ENCODE measurements around the gene LIF. TPM values are rescaled to one million over a fixed set of nuclear protein-coding genes. Genes with fewer than 3 reads are reported as not detected.
A peak's percentile ranks its signal among the peaks of the same experiment; 100 is the strongest.

Gene LIF
- total RNA-seq, 2 donors from 2014 or later, result 0.31 to 0.77 TPM

- H3K9me3 ChIP-seq (ENCODE audit: control insufficient read depth, low read length), result no peaks in the 10 kb centered on the region
- no peak overlapping the region for H3K4me3 ChIP-seq (ENCODE audit: low read length)
- TF ChIP-seq, protein P1, sequence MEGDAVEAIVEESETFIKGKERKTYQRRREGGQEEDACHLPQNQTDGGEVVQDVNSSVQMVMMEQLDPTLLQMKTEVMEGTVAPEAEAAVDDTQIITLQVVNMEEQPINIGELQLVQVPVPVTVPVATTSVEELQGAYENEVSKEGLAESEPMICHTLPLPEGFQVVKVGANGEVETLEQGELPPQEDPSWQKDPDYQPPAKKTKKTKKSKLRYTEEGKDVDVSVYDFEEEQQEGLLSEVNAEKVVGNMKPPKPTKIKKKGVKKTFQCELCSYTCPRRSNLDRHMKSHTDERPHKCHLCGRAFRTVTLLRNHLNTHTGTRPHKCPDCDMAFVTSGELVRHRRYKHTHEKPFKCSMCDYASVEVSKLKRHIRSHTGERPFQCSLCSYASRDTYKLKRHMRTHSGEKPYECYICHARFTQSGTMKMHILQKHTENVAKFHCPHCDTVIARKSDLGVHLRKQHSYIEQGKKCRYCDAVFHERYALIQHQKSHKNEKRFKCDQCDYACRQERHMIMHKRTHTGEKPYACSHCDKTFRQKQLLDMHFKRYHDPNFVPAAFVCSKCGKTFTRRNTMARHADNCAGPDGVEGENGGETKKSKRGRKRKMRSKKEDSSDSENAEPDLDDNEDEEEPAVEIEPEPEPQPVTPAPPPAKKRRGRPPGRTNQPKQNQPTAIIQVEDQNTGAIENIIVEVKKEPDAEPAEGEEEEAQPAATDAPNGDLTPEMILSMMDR (conservative IDR thresholded peaks at IDR 0.05), result no peak
- 74 to 81% methylated on average over 12 to 14 of the region's 14 CpGs for WGBS, 2 experiments (ENCODE audit: insufficient coverage in 1 of 2, insufficient read length in 1 of 2)
- H3K9ac ChIP-seq (ENCODE audit: extremely low read depth, low read length, poor library complexity, severe bottlenecking), result no peak overlapping the region
- no peaks in the 10 kb centered on the region for H3K36me3 ChIP-seq (ENCODE audit: control insufficient read depth, insufficient read depth, low read length)
- no peaks in the 10 kb centered on the region for H3K27me3 Mint-ChIP-seq (ENCODE audit: insufficient read depth)
- H3K9me3 Mint-ChIP-seq, result no peaks in the 10 kb centered on the region
- H3K36me3 Mint-ChIP-seq (ENCODE audit: low read depth), result no peaks in the 10 kb centered on the region
- H3K27ac Mint-ChIP-seq, result peak overlapping the region; percentile 50
- no peak overlapping the region for H3K4me3 Mint-ChIP-seq
- no peaks in the 10 kb centered on the region for H3K4me1 ChIP-seq (ENCODE audit: control insufficient read depth, insufficient read depth, low read length)
- H3K4me1 Mint-ChIP-seq, result peaks cover 4% of the 10 kb centered on the region
- peak overlapping the region; percentile 47 for H3K27ac ChIP-seq (ENCODE audit: low read depth, low read length)
- H3K27me3 ChIP-seq (ENCODE audit: control insufficient read depth, insufficient read depth, low read length, poor library complexity, severe bottlenecking), result no peaks in the 10 kb centered on the region
- no peak for DNase-seq
Observed at GRCh38 chr22:30277547-30278344, 31.2 kb upstream of the LIF start.

- H3K9ac ChIP-seq (ENCODE audit: extremely low read depth, low read length, poor library complexity, severe bottlenecking), result no peak overlapping the region
- Mint-ChIP-seq H3K27ac (no peak overlapping the region), H3K4me1 (peaks cover 4% of the 10 kb centered on the region), H3K36me3 (ENCODE audit: low read depth) (no peaks in the 10 kb centered on the region), H3K27me3 (ENCODE audit: insufficient read depth) (no peaks in the 10 kb centered on the region), H3K4me3 (no peak overlapping the region), H3K9me3 (no peaks in the 10 kb centered on the region)
- no peaks in the 10 kb centered on the region for H3K27me3 ChIP-seq (ENCODE audit: control insufficient read depth, insufficient read depth, low read length, poor library complexity, severe bottlenecking)
- WGBS, 2 experiments (ENCODE audit: insufficient coverage in 1 of 2, insufficient read length in 1 of 2), result 90 to 96% methylated on average over 8 of the region's 8 CpGs
- H3K9me3 ChIP-seq (ENCODE audit: control insufficient read depth, low read length), result no peaks in the 10 kb centered on the region
- DNase-seq, result no peak
- no peak overlapping the region for H3K4me3 ChIP-seq (ENCODE audit: low read length)
- no peaks in the 10 kb centered on the region for H3K36me3 ChIP-seq (ENCODE audit: control insufficient read depth, insufficient read depth, low read length)
- no peaks in the 10 kb centered on the region for H3K4me1 ChIP-seq (ENCODE audit: control insufficient read depth, insufficient read depth, low read length)
- TF ChIP-seq, protein P1 (conservative IDR thresholded peaks at IDR 0.05), result no peak
- no peak overlapping the region for H3K27ac ChIP-seq (ENCODE audit: low read depth, low read length)
Observed at GRCh38 chr22:30276039-30276438, 29.5 kb upstream of the LIF start.

- H3K27ac Mint-ChIP-seq, result no peak overlapping the region
- no peaks in the 10 kb centered on the region for H3K36me3 Mint-ChIP-seq (ENCODE audit: low read depth)
- H3K4me3 Mint-ChIP-seq, result no peak overlapping the region
- no peak overlapping the region for H3K4me3 ChIP-seq (ENCODE audit: low read length)
- H3K27ac ChIP-seq (ENCODE audit: low read depth, low read length), result no peak overlapping the region
- no peaks in the 10 kb centered on the region for H3K9me3 Mint-ChIP-seq
- no peak overlapping the region for H3K9ac ChIP-seq (ENCODE audit: extremely low read depth, low read length, poor library complexity, severe bottlenecking)
- no peaks in the 10 kb centered on the region for H3K9me3 ChIP-seq (ENCODE audit: control insufficient read depth, low read length)
- TF ChIP-seq, protein P1 (conservative IDR thresholded peaks at IDR 0.05), result no peak
- no peaks in the 10 kb centered on the region for H3K4me1 ChIP-seq (ENCODE audit: control insufficient read depth, insufficient read depth, low read length)
- H3K36me3 ChIP-seq (ENCODE audit: control insufficient read depth, insufficient read depth, low read length), result no peaks in the 10 kb centered on the region
- 89 to 92% methylated on average over 6 to 8 of the region's 8 CpGs for WGBS, 2 experiments (ENCODE audit: insufficient coverage in 1 of 2, insufficient read length in 1 of 2)
- DNase-seq, result no peak
- no peaks in the 10 kb centered on the region for H3K27me3 Mint-ChIP-seq (ENCODE audit: insufficient read depth)
- H3K27me3 ChIP-seq (ENCODE audit: control insufficient read depth, insufficient read depth, low read length, poor library complexity, severe bottlenecking), result no peaks in the 10 kb centered on the region
- peaks cover 4% of the 10 kb centered on the region for H3K4me1 Mint-ChIP-seq
Observed at GRCh38 chr22:30275625-30276024, 29.1 kb upstream of the LIF start.

Data from endodermal cell (in vitro differentiated cells).